Neuronal stem cell (in vitro differentiated cells): ENCODE measurements around the gene IFT122.
A peak's percentile ranks its signal among the peaks of the same experiment; 100 is the strongest.

Source experiments
- DNase-seq: peaks from one replicate; pipeline ENCODE4 v3.0.0-alpha.2; 2013; ENCODE audit warnings: low spot score
- H2AFZ ChIP-seq: one replicate; pipeline ENCODE4 v1.6.1; 2013; ENCODE audit warnings: mild to moderate bottlenecking, low read length, inconsistent platforms
- H2AK5ac ChIP-seq: 2 replicates; pipeline ENCODE4 v1.6.1; 2013; ENCODE audit warnings: low read depth, mild to moderate bottlenecking, inconsistent platforms, low read length, moderate library complexity, mixed read lengths
- H2BK120ac ChIP-seq: 2 replicates; pipeline ENCODE4 v1.6.1; 2013; ENCODE audit warnings: low read depth, mild to moderate bottlenecking, inconsistent platforms, low read length, moderate library complexity, mixed read lengths
- H2BK12ac ChIP-seq: one replicate; pipeline ENCODE4 v1.6.1; 2013; ENCODE audit warnings: low read length, inconsistent platforms
- H2BK15ac ChIP-seq: 2 replicates; pipeline ENCODE4 v1.6.1; 2013; ENCODE audit warnings: mild to moderate bottlenecking, low read length, inconsistent platforms, mixed read lengths
- H2BK5ac ChIP-seq: one replicate; pipeline ENCODE4 v1.6.1; 2013; ENCODE audit warnings: inconsistent platforms, mild to moderate bottlenecking, low read length, moderate library complexity
- H3K14ac ChIP-seq: one replicate; pipeline ENCODE4 v1.6.1; 2013; ENCODE audit warnings: low read length, inconsistent platforms
- H3K18ac ChIP-seq: 2 replicates; pipeline ENCODE4 v1.6.1; 2013; ENCODE audit warnings: low read length, inconsistent platforms
- H3K23ac ChIP-seq: 2 replicates; pipeline ENCODE4 v1.6.1; 2013; ENCODE audit warnings: low read depth, mild to moderate bottlenecking, mixed read lengths, low read length, inconsistent platforms; ENCODE audit not compliant: poor library complexity
- H3K27ac ChIP-seq: replicated peaks from 3 replicates; pipeline ENCODE4 v1.5.1; 2013; ENCODE audit warnings: low read length, inconsistent platforms
- H3K27me3 ChIP-seq, 3 experiments: 2 replicates each; pipeline ENCODE4 v1.6.1; 2013; ENCODE audit warnings: low read length in 3 of 3, mild to moderate bottlenecking in 2 of 3, inconsistent platforms in 1 of 3, low read depth in 1 of 3, mixed read lengths in 1 of 3, moderate library complexity in 1 of 3; ENCODE audit not compliant: control insufficient read depth in 3 of 3, insufficient read depth in 3 of 3
- H3K36me3 ChIP-seq, 2 donors: replicated peaks in 1 of 2; 2 replicates each; pipeline ENCODE4 v1.6.1; 2013; ENCODE audit warnings: low read length in 2 of 2; ENCODE audit not compliant: control insufficient read depth in 2 of 2, insufficient read depth in 2 of 2
- H3K4ac ChIP-seq: 2 replicates; pipeline ENCODE4 v1.6.1; 2013; ENCODE audit warnings: inconsistent platforms, mild to moderate bottlenecking, low read length, moderate library complexity
- H3K4me1 ChIP-seq, 2 donors: 1 replicate in 1 of 2; 2 replicates in 1 of 2; pipeline ENCODE4 v1.6.1; 2013; ENCODE audit warnings: low read length in 2 of 2, low read depth in 1 of 2; ENCODE audit not compliant: control insufficient read depth in 2 of 2, insufficient read depth in 1 of 2
- H3K4me2 ChIP-seq: one replicate; pipeline ENCODE4 v1.6.1; 2013; ENCODE audit warnings: mild to moderate bottlenecking, low read length, inconsistent platforms; ENCODE audit not compliant: insufficient read depth, poor library complexity, severe bottlenecking
- H3K4me3 ChIP-seq, 2 donors: 2 replicates each; pipeline ENCODE4 v1.5.1; 2013; ENCODE audit warnings: low read length in 2 of 2, mild to moderate bottlenecking in 2 of 2, inconsistent platforms in 1 of 2, moderate library complexity in 1 of 2
- H3K79me1 ChIP-seq: one replicate; pipeline ENCODE4 v1.6.1; 2013; ENCODE audit warnings: low read depth, mild to moderate bottlenecking, inconsistent platforms, low read length, moderate library complexity
- H3K9ac ChIP-seq: one replicate; pipeline ENCODE4 v1.6.1; 2013; ENCODE audit warnings: mild to moderate bottlenecking, low read depth, low read length, inconsistent platforms; ENCODE audit not compliant: poor library complexity
- H3K9me3 ChIP-seq, 2 donors: replicated peaks in 1 of 2; 2 replicates each; pipeline versions ENCODE3 to v1.6.1; 2013; ENCODE audit warnings: low read length in 2 of 2, mild to moderate bottlenecking in 2 of 2, inconsistent platforms in 1 of 2, low read depth in 1 of 2, mixed read lengths in 1 of 2, moderate library complexity in 1 of 2; ENCODE audit not compliant: control insufficient read depth in 2 of 2, insufficient read depth in 1 of 2
- H4K8ac ChIP-seq: one replicate; pipeline ENCODE4 v1.6.1; 2013; ENCODE audit warnings: low read depth, mild to moderate bottlenecking, inconsistent platforms, low read length, moderate library complexity
- H4K91ac ChIP-seq: one replicate; pipeline ENCODE4 v1.6.1; 2013; ENCODE audit warnings: low read length, low read depth, mild to moderate bottlenecking, inconsistent platforms; ENCODE audit not compliant: poor library complexity
- WGBS, 2 donors: extraction: QIAGEN DNeasy Blood & Tissue Kit; methylation state at CpG; one replicate each; pipeline ENCODE4 v1.1.7; 2013; ENCODE audit warnings: missing lambda C conversion rate in 2 of 2, mixed read lengths in 1 of 2; ENCODE audit not compliant: insufficient read length in 2 of 2, insufficient replicate concordance in 1 of 2; ENCODE audit errors: extremely low coverage in 2 of 2; 5-methylcytosine and 5-hydroxymethylcytosine counted together

Gene IFT122

GRCh38 chr3:129519896-129520715 is 80.1 kb downstream of the IFT122 start:
- Histone ChIP-seq H3K79me1 (no peaks in the 10 kb centered on the region), H2AK5ac (no peak overlapping the region), H3K27me3 (no peaks in the 10 kb centered on the region), H2BK12ac (no peak overlapping the region), H3K4me1 (peaks cover 0 to 7% of the 10 kb centered on the region in 2 donors), H3K9ac (peak overlapping the region; percentile 32), H4K91ac (no peak overlapping the region), H3K23ac (peak overlapping the region; percentile 44), H3K27ac (no peak overlapping the region), H3K14ac (no peak overlapping the region), H3K9me3 (no peaks in the 10 kb centered on the region), H2BK5ac (no peak overlapping the region), H3K4me2 (no peak overlapping the region), H2BK15ac (no peak overlapping the region), H3K36me3 (peaks cover 10 to 24% of the 10 kb centered on the region in 2 donors), H4K8ac (no peak overlapping the region), H2BK120ac (no peak overlapping the region), H3K4me3 (no peak overlapping the region), H3K18ac (peak overlapping the region; percentile 28), H3K4ac (no peak overlapping the region), H2AFZ (no peak overlapping the region)
- DNase-seq: no peak
- no CpG with 5 or more reads among the region's 15 CpGs for WGBS, 2 donors

DNA sequence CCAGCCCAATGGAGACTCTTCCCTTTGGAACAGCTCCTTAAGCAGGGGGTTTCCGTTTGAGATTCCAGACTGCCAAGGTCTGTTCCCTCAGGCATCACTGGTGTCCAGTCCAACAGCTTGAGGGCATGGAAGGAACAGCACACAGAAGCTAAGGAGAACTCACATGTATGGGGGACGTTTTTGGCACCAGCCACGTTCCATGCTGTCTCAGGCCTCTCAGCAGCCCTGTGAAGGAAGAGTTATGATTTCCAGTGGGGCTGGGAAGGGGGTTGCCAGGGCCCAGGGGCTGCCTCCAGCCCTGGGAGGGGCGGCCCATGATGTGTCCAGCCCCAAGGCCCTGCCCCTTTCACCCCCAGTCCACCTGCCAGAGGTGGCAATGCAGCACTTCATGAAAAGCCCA is 80.9 kb downstream of the IFT122 start:
- H3K27ac ChIP-seq: no peak overlapping the region
- no peak overlapping the region for H4K91ac ChIP-seq
- H3K79me1 ChIP-seq: no peaks in the 10 kb centered on the region
- H3K4ac ChIP-seq: no peak overlapping the region
- H3K18ac ChIP-seq: no peak overlapping the region
- no peak overlapping the region for H3K4me2 ChIP-seq
- no peak overlapping the region for H3K4me3 ChIP-seq
- peaks cover 9 to 22% of the 10 kb centered on the region in 2 donors for H3K36me3 ChIP-seq
- no peak overlapping the region for H3K23ac ChIP-seq
- no peak overlapping the region for H2AFZ ChIP-seq
- no peak overlapping the region for H2BK12ac ChIP-seq
- no peak overlapping the region for H2BK5ac ChIP-seq
- no peaks in the 10 kb centered on the region for H3K27me3 ChIP-seq
- no peak overlapping the region for H3K14ac ChIP-seq
- H3K4me1 ChIP-seq: peaks cover 0 to 7% of the 10 kb centered on the region in 2 donors
- H4K8ac ChIP-seq: no peak overlapping the region
- H2BK120ac ChIP-seq: no peak overlapping the region
- no peaks in the 10 kb centered on the region for H3K9me3 ChIP-seq
- H2AK5ac ChIP-seq: peak overlapping the region; percentile 4
- no peak overlapping the region for H3K9ac ChIP-seq
- H2BK15ac ChIP-seq: no peak overlapping the region
- no CpG with 5 or more reads among the region's 4 CpGs for WGBS, 2 donors
- DNase-seq: no peak

- Histone ChIP-seq H3K18ac (no peak overlapping the region), H2AFZ (no peak overlapping the region), H3K9me3 (no peaks in the 10 kb centered on the region), H2AK5ac (no peak overlapping the region), H2BK12ac (no peak overlapping the region), H3K23ac (no peak overlapping the region), H2BK5ac (no peak overlapping the region), H3K14ac (no peak overlapping the region), H4K8ac (no peak overlapping the region), H4K91ac (no peak overlapping the region), H3K9ac (no peak overlapping the region), H2BK120ac (no peak overlapping the region), H3K27me3 (no peaks in the 10 kb centered on the region), H3K4ac (no peak overlapping the region), H2BK15ac (no peak overlapping the region), H3K79me1 (no peaks in the 10 kb centered on the region), H3K4me2 (no peak overlapping the region), H3K4me3 (no peak overlapping the region), H3K4me1 (peaks cover 6 to 9% of the 10 kb centered on the region in 2 donors), H3K27ac (no peak overlapping the region), H3K36me3 (peaks cover 9 to 17% of the 10 kb centered on the region in 2 donors)
- DNase-seq: no peak
- no CpG with 5 or more reads among the region's 8 CpGs for WGBS, 2 donors
Measured at GRCh38 chr3:129521611-129522010, 81.6 kb downstream of the IFT122 start.

GRCh38 chr3:129522953-129523352 is 82.9 kb downstream of the IFT122 start:
- no peak overlapping the region for H4K8ac ChIP-seq
- WGBS, 2 donors: no CpG with 5 or more reads among the region's 5 CpGs
- H3K18ac ChIP-seq: peak overlapping the region; percentile 49
- H4K91ac ChIP-seq: no peak overlapping the region
- no peak overlapping the region for H3K4ac ChIP-seq
- no peak overlapping the region for H2BK120ac ChIP-seq
- H3K9ac ChIP-seq: peak overlapping the region; percentile 54
- H3K14ac ChIP-seq: no peak overlapping the region
- H3K23ac ChIP-seq: no peak overlapping the region
- H3K4me2 ChIP-seq: no peak overlapping the region
- H2AK5ac ChIP-seq: no peak overlapping the region
- H3K9me3 ChIP-seq: no peaks in the 10 kb centered on the region
- no peak overlapping the region for H2AFZ ChIP-seq
- H3K4me1 ChIP-seq: peaks cover 8 to 9% of the 10 kb centered on the region in 2 donors
- DNase-seq: no peak
- H3K36me3 ChIP-seq: peaks cover 4 to 5% of the 10 kb centered on the region in 2 donors
- no peaks in the 10 kb centered on the region for H3K27me3 ChIP-seq
- no peak overlapping the region for H3K4me3 ChIP-seq
- H3K27ac ChIP-seq: no peak overlapping the region
- H2BK5ac ChIP-seq: no peak overlapping the region
- no peak overlapping the region for H2BK15ac ChIP-seq
- H2BK12ac ChIP-seq: no peak overlapping the region
- H3K79me1 ChIP-seq: no peaks in the 10 kb centered on the region
